Measurements from ENCODE around the gene ADAMTS12. TPM values are rescaled to one million over a fixed set of nuclear protein-coding genes. Genes with fewer than 3 reads are reported as not detected.

ADAMTS12 gene
- total and polyA plus RNA-seq, 10 of the 15 experiments (the other 5 are each of a cell fraction or from before 2014, with no cell fraction given), result 0.11 to 35.8 (median 20.7) TPM

GRCh38 chr5:33938881-33939280 is 47.1 kb upstream of the ADAMTS12 start:
- ChIA-PET SMC1A (ENCODE audit: uncharacterized antibody, unreplicated experiment) (interaction anchor here (1.2 kb wide), 2 partner anchors 31 to 293 kb away, joined by 3 read pairs; no protein-coding TSS in a partner anchor), CTCF (no interaction called here), POLR2A (no interaction called here), RAD21 (ENCODE audit: unreplicated experiment) (interaction anchor here (0.8 to 1.2 kb wide), 2 partner anchors 31 to 501 kb away, joined by 3 read pairs; no protein-coding TSS in a partner anchor)
- Histone ChIP-seq H3K4me1 (ENCODE audit: control insufficient read depth, insufficient read depth, low read length) (peaks cover 5% of the 10 kb centered on the region), H3K36me3 (ENCODE audit: control insufficient read depth in 2 of 2, insufficient read depth in 2 of 2, low read length in 1 of 2) (no peaks in the 10 kb centered on the region), H2AFZ (ENCODE audit: control insufficient read depth, low read depth, low read length) (no peak overlapping the region), H3K9me3 (replicated peaks; ENCODE audit: control insufficient read depth, insufficient read depth, low read length) (no peaks in the 10 kb centered on the region; the same call in 2 of the 3 replicates), H3K4me2 (ENCODE audit: control insufficient read depth, insufficient read depth) (no peak overlapping the region), H4K20me1 (ENCODE audit: control insufficient read depth, insufficient read depth) (no peaks in the 10 kb centered on the region), H3K9ac (ENCODE audit: control insufficient read depth, insufficient read depth, low read length) (no peak overlapping the region), H3K79me2 (ENCODE audit: control insufficient read depth, insufficient read depth, low read length) (no peaks in the 10 kb centered on the region), H3K4me3 (no peak overlapping the region), H3K27me3 (replicated peaks in 1 of 2; ENCODE audit: control insufficient read depth in 2 of 2, insufficient read depth in 2 of 2, low read length in 1 of 2) (no peaks in the 10 kb centered on the region; a peak in 1 of 4 replicates), H3K27ac (ENCODE audit: control insufficient read depth, insufficient read depth) (no peak overlapping the region)
- FAIRE-seq (no peak), ATAC-seq (no peak), DNase-seq (ENCODE audit: low read depth, low spot score) (no peak)
- WGBS (ENCODE audit: insufficient coverage, insufficient replicate concordance, low lambda C conversion rate, missing lambda C conversion rate), result 45% methylated on average over 11 of the region's 15 CpGs
- intact Hi-C loops (cut with micrococcal nuclease; ENCODE audit: unreplicated experiment) (no loop called here), in situ Hi-C loops (cut with MboI) (no loop called here)
- BruUV-seq (replicated peaks), result no TSS peak
- no peak for TF ChIP-seq ZBTB40 (IDR thresholded peaks at IDR 0.05; ENCODE audit: borderline replicate concordance)

- ATAC-seq, result no peak
- H3K27me3 ChIP-seq (replicated peaks in 1 of 2; ENCODE audit: control insufficient read depth in 2 of 2, insufficient read depth in 2 of 2, low read length in 1 of 2), result no peaks in the 10 kb centered on the region; a peak in 1 of 4 replicates
- H3K27ac ChIP-seq (ENCODE audit: control insufficient read depth, insufficient read depth), result no peak overlapping the region
- ChIA-PET RAD21 (ENCODE audit: unreplicated experiment) (interaction anchor here (1.2 kb wide), 1 partner anchor 31 kb away, joined by 3 read pairs; no protein-coding TSS in a partner anchor), SMC1A (ENCODE audit: uncharacterized antibody, unreplicated experiment) (interaction anchor here (1.2 kb wide), 1 partner anchor 32 kb away, joined by 3 read pairs; no protein-coding TSS in a partner anchor), CTCF (no interaction called here), POLR2A (no interaction called here)
- no peaks in the 10 kb centered on the region for H3K79me2 ChIP-seq (ENCODE audit: control insufficient read depth, insufficient read depth, low read length)
- H3K4me1 ChIP-seq (ENCODE audit: control insufficient read depth, insufficient read depth, low read length), result peaks cover 8% of the 10 kb centered on the region
- H2AFZ ChIP-seq (ENCODE audit: control insufficient read depth, low read depth, low read length), result no peak overlapping the region
- no TSS peak for BruUV-seq (replicated peaks)
- TF ChIP-seq CHD2 (IDR thresholded peaks at IDR 0.05; ENCODE audit: borderline replicate concordance, low read depth, low read length), result no peak
- TF ChIP-seq E2F4 (IDR thresholded peaks at IDR 0.05; ENCODE audit: low read depth, low read length), result no peak
- TF ChIP-seq TAF1 (IDR thresholded peaks at IDR 0.05; ENCODE audit: borderline replicate concordance, low read depth, low read length), result no peak
- no peak for TF ChIP-seq ESRRA (IDR thresholded peaks at IDR 0.05; ENCODE audit: low read length)
- TF ChIP-seq MYB (IDR thresholded peaks at IDR 0.05; ENCODE audit: borderline replicate concordance, low read depth, low read length), result no peak
- H3K4me2 ChIP-seq (ENCODE audit: control insufficient read depth, insufficient read depth), result no peak overlapping the region
- intact Hi-C loops (cut with micrococcal nuclease; ENCODE audit: unreplicated experiment), result no loop called here
- H3K36me3 ChIP-seq (ENCODE audit: control insufficient read depth in 2 of 2, insufficient read depth in 2 of 2, low read length in 1 of 2), result no peaks in the 10 kb centered on the region
- no peak overlapping the region for H3K4me3 ChIP-seq
- FAIRE-seq, result no peak
- H3K9ac ChIP-seq (ENCODE audit: control insufficient read depth, insufficient read depth, low read length), result no peak overlapping the region
- DNase-seq (ENCODE audit: low read depth, low spot score), result no peak
- no peaks in the 10 kb centered on the region; the same call in 2 of the 3 replicates for H3K9me3 ChIP-seq (replicated peaks; ENCODE audit: control insufficient read depth, insufficient read depth, low read length)
- in situ Hi-C loops (cut with MboI), result no loop called here
- no peaks in the 10 kb centered on the region for H4K20me1 ChIP-seq (ENCODE audit: control insufficient read depth, insufficient read depth)
- WGBS (ENCODE audit: insufficient coverage, insufficient replicate concordance, low lambda C conversion rate, missing lambda C conversion rate), result 73% methylated on average over 14 of the region's 14 CpGs
Measured at GRCh38 chr5:33938507-33938796, 46.7 kb upstream of the ADAMTS12 start.
